IMR-90 (cell line): ENCODE results near the gene SLIT1. TPM values are rescaled to one million over a fixed set of nuclear protein-coding genes. Genes with fewer than 3 reads are reported as not detected.

Experiments
- ATAC-seq: fragments of 200-7000 bp; cut with Tn5 transposase; 2 replicates; pipeline ENCODE4 v1.9.1; 2020; ENCODE audit warnings: low read depth, mild to moderate bottlenecking, moderate library complexity
- BruUV-seq: library from RNA; stranded (reverse); fragments of 400-500 nt; replicated peaks from 2 replicates; lab custom pipeline; 2021; lab: Mats Ljungman, UMichigan
- CTCF ChIA-PET: fragments of 300-600 bp; formaldehyde crosslinking; extraction: SDS; loops from one replicate; lab custom pipeline; 2021; ENCODE audit warnings: antibody characterized with exemption; lab: Yijun Ruan, JAX
- POLR2A ChIA-PET: fragments of 300-600 bp; sonication (Branson Sonifier 250); formaldehyde crosslinking; loops from one replicate; lab custom pipeline; 2022; ENCODE audit warnings: antibody characterized with exemption; ENCODE audit not compliant: unreplicated experiment; lab: Charles Lee
- DNase-seq: peaks from one replicate; pipeline ENCODE4 v3.0.0; 2013
- H2AFZ ChIP-seq: replicated peaks from 2 replicates; pipeline ENCODE3; 2013; ENCODE audit warnings: low read length, mild to moderate bottlenecking; ENCODE audit not compliant: poor library complexity
- H2AK5ac ChIP-seq: 2 replicates; pipeline ENCODE4 v1.6.1; 2013; ENCODE audit warnings: low read depth, low read length, inconsistent platforms
- H2AK9ac ChIP-seq: replicated peaks from 2 replicates; pipeline ENCODE3; 2013; ENCODE audit warnings: mild to moderate bottlenecking, low read depth, low read length, moderate library complexity; ENCODE audit not compliant: poor library complexity
- H2BK120ac ChIP-seq: 2 replicates; pipeline ENCODE4 v1.6.1; 2013; ENCODE audit warnings: low read depth, low read length, inconsistent platforms
- H2BK15ac ChIP-seq: 3 replicates; pipeline ENCODE4 v1.6.1; 2013; ENCODE audit warnings: low read depth, low read length, inconsistent platforms
- H2BK20ac ChIP-seq: 2 replicates; pipeline ENCODE4 v1.6.1; 2013; ENCODE audit warnings: low read depth, mild to moderate bottlenecking, inconsistent platforms, low read length, moderate library complexity
- H2BK5ac ChIP-seq: 2 replicates; pipeline ENCODE4 v1.6.1; 2013; ENCODE audit warnings: mild to moderate bottlenecking, low read depth, low read length, inconsistent platforms; ENCODE audit not compliant: poor library complexity, severe bottlenecking
- H3K14ac ChIP-seq: replicated peaks from 2 replicates; pipeline ENCODE4 v1.6.1; 2013; ENCODE audit warnings: low read depth, low read length, inconsistent platforms
- H3K18ac ChIP-seq: 2 replicates; pipeline ENCODE4 v1.6.1; 2013; ENCODE audit warnings: low read depth, low read length, control low read depth
- H3K23ac ChIP-seq: 2 replicates; pipeline ENCODE4 v1.6.1; 2013; ENCODE audit warnings: low read depth, low read length, inconsistent platforms
- H3K27ac ChIP-seq: 2 replicates; pipeline ENCODE4 v1.5.1; 2013; ENCODE audit warnings: mild to moderate bottlenecking, control low read depth, low read length; ENCODE audit not compliant: insufficient read depth
- H3K27me3 ChIP-seq: 2 replicates; pipeline ENCODE4 v1.6.1; 2013; ENCODE audit warnings: low read length; ENCODE audit not compliant: control insufficient read depth, insufficient read depth
- H3K36me3 ChIP-seq: 2 replicates; pipeline ENCODE4 v1.6.1; 2013; ENCODE audit warnings: low read length, mixed read lengths; ENCODE audit not compliant: control insufficient read depth, insufficient read depth
- H3K4ac ChIP-seq: 2 replicates; pipeline ENCODE4 v1.6.1; 2013; ENCODE audit warnings: low read depth, low read length, inconsistent platforms
- H3K4me1 ChIP-seq: 2 replicates; pipeline ENCODE4 v1.6.1; 2013; ENCODE audit warnings: low read length, mixed read lengths; ENCODE audit not compliant: control insufficient read depth, insufficient read depth
- H3K4me2 ChIP-seq: 2 replicates; pipeline ENCODE4 v1.6.1; 2013; ENCODE audit warnings: low read depth, mild to moderate bottlenecking, control low read depth, low read length, moderate library complexity
- H3K4me3 ChIP-seq: 2 replicates; pipeline ENCODE4 v1.5.1; 2013; ENCODE audit warnings: low read depth, mild to moderate bottlenecking, control low read depth, low read length, moderate library complexity; ENCODE audit not compliant: insufficient read depth
- H3K56ac ChIP-seq: 2 replicates; pipeline ENCODE4 v1.6.1; 2013; ENCODE audit warnings: low read length, inconsistent platforms; ENCODE audit not compliant: insufficient read depth; ENCODE audit errors: extremely low read depth
- H3K79me1 ChIP-seq, 2 experiments: 2 replicates each; pipeline ENCODE4 v1.6.1; 2013; ENCODE audit warnings: low read length in 2 of 2, inconsistent platforms in 1 of 2, low read depth in 1 of 2
- H3K9ac ChIP-seq: 2 replicates; pipeline ENCODE4 v1.6.1; 2013; ENCODE audit warnings: low read depth, low read length, control low read depth
- H3K9me1 ChIP-seq: 2 replicates; pipeline ENCODE4 v1.6.1; 2013; ENCODE audit warnings: low read length, inconsistent platforms; ENCODE audit not compliant: insufficient read depth
- H3K9me3 ChIP-seq: 2 replicates; pipeline ENCODE4 v1.6.1; 2013; ENCODE audit warnings: low read length; ENCODE audit not compliant: control insufficient read depth, insufficient read depth
- H4K20me1 ChIP-seq: 2 replicates; pipeline ENCODE4 v1.6.1; 2013; ENCODE audit warnings: low read length, inconsistent platforms; ENCODE audit not compliant: insufficient read depth
- H4K5ac ChIP-seq: 2 replicates; pipeline ENCODE4 v1.6.1; 2013; ENCODE audit warnings: mild to moderate bottlenecking, low read depth, low read length, control low read depth
- H4K8ac ChIP-seq, 2 experiments: 2 replicates each; pipeline ENCODE4 v1.6.1; 2013; ENCODE audit warnings: low read depth in 2 of 2, low read length in 2 of 2, control low read depth in 1 of 2, inconsistent platforms in 1 of 2
- H4K91ac ChIP-seq: 2 replicates; pipeline ENCODE4 v1.6.1; 2013; ENCODE audit warnings: low read depth, low read length, inconsistent platforms; ENCODE audit not compliant: insufficient read depth
- BHLHE40 ChIP-seq: fragments of 150-350 bp; IDR thresholded peaks from 2 replicates; pipeline ENCODE4 v1.6.1; 2016; ENCODE audit warnings: mild to moderate bottlenecking, low read depth, low read length
- CHD1 ChIP-seq: IDR thresholded peaks from 2 replicates; pipeline ENCODE4 v1.6.1; 2012; ENCODE audit warnings: low read depth, low read length, improper control_type of control experiment
- MAZ ChIP-seq: IDR thresholded peaks from 2 replicates; pipeline ENCODE4 v1.6.1; 2012; ENCODE audit warnings: low read depth, mild to moderate bottlenecking, low read length, improper control_type of control experiment, moderate library complexity, borderline replicate concordance
- RAD21 ChIP-seq: IDR thresholded peaks from 2 replicates; pipeline ENCODE4 v1.6.1; 2012; ENCODE audit warnings: low read length, improper control_type of control experiment
- RFX5 ChIP-seq: IDR thresholded peaks from 2 replicates; pipeline ENCODE4 v1.8.0; 2012; ENCODE audit warnings: low read depth, mild to moderate bottlenecking, low read length, moderate library complexity
- SMC3 ChIP-seq: fragments of 150-350 bp; IDR thresholded peaks from 2 replicates; pipeline ENCODE4 v1.6.1; 2016; ENCODE audit warnings: low read depth, mild to moderate bottlenecking, antibody characterized with exemption, low read length, moderate library complexity
- WGBS, 2 experiments: methylation state at CpG; one replicate each; pipeline versions ENCODE4 v1.1.5 to v1.1.7; 2013; ENCODE audit warnings: missing lambda C conversion rate in 2 of 2; ENCODE audit not compliant: insufficient read length in 1 of 2; ENCODE audit errors: extremely low coverage in 2 of 2; 5-methylcytosine and 5-hydroxymethylcytosine counted together
- dilution Hi-C: fragments of 300-500 bp; cut with HindIII; formaldehyde crosslinking; loops from one replicate; pipeline ENCODE4 v1.14.3; 2018; ENCODE audit warnings: low sequenced_read_pairs; ENCODE audit not compliant: unreplicated experiment
- in situ Hi-C: fragments of 300-500 bp; cut with MboI; formaldehyde crosslinking; loops from 3 replicates; pipeline ENCODE4 v1.14.3; 2019; ENCODE audit warnings: low sequenced_read_pairs, inconsistent platforms, mixed read lengths
- intact Hi-C: fragments of 100-400 bp; cut with micrococcal nuclease; formaldehyde crosslinking; loops from 2 replicates; pipeline ENCODE4 v1.10.0; 2022
- polyA plus RNA-seq, 3 experiments: library from polyadenylated mRNA; depleted of rRNA; stranded (reverse); fragments of >200 nt; gene quantifications; 2 replicates each; pipeline ENCODE4 v1.2.3, GENCODE V29; 2012; ENCODE audit warnings: low replicate concordance in 1 of 3
- total RNA-seq: library from RNA; depleted of rRNA; stranded (reverse); fragments of >200 nt; gene quantifications from 2 replicates; pipeline ENCODE4 v1.2.3, GENCODE V29; 2012
- TF ChIP-seq, protein P1 (sequence below): fragments of 150-350 bp; IDR thresholded peaks from 2 replicates; pipeline ENCODE4 v1.6.1; 2017; ENCODE audit warnings: mild to moderate bottlenecking, antibody characterized with exemption, low read length, low read depth

Gene SLIT1
- total and polyA plus RNA-seq, 2 of the 4 experiments (the other 2 are of a cell fraction): under 0.01 TPM

GRCh38 chr10:97050956-97051496 lies 134.7 kb downstream of the SLIT1 start:
- H2BK20ac ChIP-seq: no peak overlapping the region
- peaks cover 42% of the 10 kb centered on the region for H3K27me3 ChIP-seq
- no peak overlapping the region for H3K23ac ChIP-seq
- no peak overlapping the region for H3K56ac ChIP-seq
- no peak overlapping the region for H4K5ac ChIP-seq
- ATAC-seq: no peak
- no peak overlapping the region for H3K14ac ChIP-seq
- H3K9me1 ChIP-seq: no peaks in the 10 kb centered on the region
- TF ChIP-seq SMC3: no peak
- TF ChIP-seq BHLHE40: no peak
- TF ChIP-seq RFX5: no peak
- no peak for TF ChIP-seq MAZ
- no peak for TF ChIP-seq RAD21
- TF ChIP-seq CHD1: no peak
- TF ChIP-seq, protein P1, sequence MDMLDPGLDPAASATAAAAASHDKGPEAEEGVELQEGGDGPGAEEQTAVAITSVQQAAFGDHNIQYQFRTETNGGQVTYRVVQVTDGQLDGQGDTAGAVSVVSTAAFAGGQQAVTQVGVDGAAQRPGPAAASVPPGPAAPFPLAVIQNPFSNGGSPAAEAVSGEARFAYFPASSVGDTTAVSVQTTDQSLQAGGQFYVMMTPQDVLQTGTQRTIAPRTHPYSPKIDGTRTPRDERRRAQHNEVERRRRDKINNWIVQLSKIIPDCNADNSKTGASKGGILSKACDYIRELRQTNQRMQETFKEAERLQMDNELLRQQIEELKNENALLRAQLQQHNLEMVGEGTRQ: no peak
- H3K79me1 ChIP-seq: no peaks in the 10 kb centered on the region
- H3K9me3 ChIP-seq: no peaks in the 10 kb centered on the region; the same call in 1 of the 2 replicates
- H3K4ac ChIP-seq: no peak overlapping the region
- H3K4me2 ChIP-seq: no peak overlapping the region
- dilution Hi-C loops: no loop called here
- H3K9ac ChIP-seq: no peak overlapping the region
- no peak overlapping the region for H3K4me3 ChIP-seq
- H3K27ac ChIP-seq: no peak overlapping the region
- CTCF ChIA-PET: interaction anchor here (1.4 kb wide), 1 partner anchor 14 kb away, joined by 8 read pairs; no protein-coding TSS in a partner anchor
- H2BK5ac ChIP-seq: no peak overlapping the region
- H2AFZ ChIP-seq: no peak overlapping the region
- no peak overlapping the region for H2BK120ac ChIP-seq
- no peak for DNase-seq
- H3K18ac ChIP-seq: no peak overlapping the region
- H2AK5ac ChIP-seq: no peak overlapping the region
- intact Hi-C loops: no loop called here
- POLR2A ChIA-PET: no interaction called here
- H4K20me1 ChIP-seq: no peaks in the 10 kb centered on the region
- H2AK9ac ChIP-seq: no peak overlapping the region
- WGBS, 2 experiments: 58% methylated on average over 2 of the region's 4 CpGs; no CpG with 5 or more reads in 1 of the 2 experiments
- H2BK15ac ChIP-seq: no peak overlapping the region
- H3K4me1 ChIP-seq: no peaks in the 10 kb centered on the region
- no peaks in the 10 kb centered on the region for H3K36me3 ChIP-seq
- BruUV-seq: no TSS peak
- no peak overlapping the region for H4K91ac ChIP-seq
- no peak overlapping the region for H4K8ac ChIP-seq
- in situ Hi-C loops: no loop called here
